Mesenchymal stem cell (in vitro differentiated cells and primary cell): ENCODE results near the gene RTN4IP1.
A peak's percentile ranks its signal among the peaks of the same experiment; 100 is the strongest.
"Not testable (repeated sequence)": the region's sequence is repeated elsewhere in the genome, so short reads cannot be mapped to it uniquely, and the experiment has no call there.

Source experiments
- DNase-seq: peaks from one replicate; pipeline ENCODE4 v3.0.0-alpha.2; 2013
- H2AFZ ChIP-seq: one replicate; pipeline ENCODE4 v1.6.1; 2013; ENCODE audit warnings: low read depth, mild to moderate bottlenecking, control low read depth, inconsistent platforms, low read length, moderate library complexity
- H2AK5ac ChIP-seq: 2 replicates; pipeline ENCODE4 v1.6.1; 2013; ENCODE audit warnings: low read length, moderate library complexity, mild to moderate bottlenecking, inconsistent platforms; ENCODE audit not compliant: severe bottlenecking
- H2BK120ac ChIP-seq: one replicate; pipeline ENCODE4 v1.6.1; 2013; ENCODE audit warnings: low read depth, mild to moderate bottlenecking, inconsistent platforms, low read length, moderate library complexity
- H2BK12ac ChIP-seq, 2 experiments: one replicate each; pipeline ENCODE4 v1.6.1; 2013; ENCODE audit warnings: inconsistent platforms in 2 of 2, low read length in 2 of 2, mild to moderate bottlenecking in 2 of 2, moderate library complexity in 2 of 2, control low read depth in 1 of 2
- H2BK15ac ChIP-seq: one replicate; pipeline ENCODE4 v1.6.1; 2013; ENCODE audit warnings: mild to moderate bottlenecking, low read depth, inconsistent platforms; ENCODE audit not compliant: poor library complexity, severe bottlenecking
- H2BK5ac ChIP-seq: 2 replicates; pipeline ENCODE4 v1.6.1; 2013; ENCODE audit warnings: low read depth, mild to moderate bottlenecking, low read length, control low read depth, inconsistent platforms; ENCODE audit not compliant: poor library complexity, severe bottlenecking
- H3K14ac ChIP-seq, 2 experiments: one replicate each; pipeline ENCODE4 v1.6.1; 2013; ENCODE audit warnings: inconsistent platforms in 2 of 2, low read length in 2 of 2, control low read depth in 1 of 2, mild to moderate bottlenecking in 1 of 2, moderate library complexity in 1 of 2
- H3K18ac ChIP-seq, 2 experiments: one replicate each; pipeline ENCODE4 v1.6.1; 2013; ENCODE audit warnings: inconsistent platforms in 2 of 2, low read length in 2 of 2, control low read depth in 1 of 2, low read depth in 1 of 2, mild to moderate bottlenecking in 1 of 2
- H3K23ac ChIP-seq, 2 experiments: one replicate each; pipeline ENCODE4 v1.6.1; 2013; ENCODE audit warnings: inconsistent platforms in 2 of 2, low read length in 2 of 2, mild to moderate bottlenecking in 2 of 2, moderate library complexity in 2 of 2, control low read depth in 1 of 2
- H3K27ac ChIP-seq: 2 replicates; pipeline ENCODE4 v1.5.1; 2013; ENCODE audit warnings: mild to moderate bottlenecking, moderate library complexity, low read length, control low read depth, inconsistent platforms; ENCODE audit not compliant: poor library complexity, severe bottlenecking
- H3K27me3 ChIP-seq, 2 experiments: 2 replicates each; pipeline versions ENCODE4 v1.6.1 to v1.7.0; 2013; ENCODE audit warnings: low read length in 2 of 2, mild to moderate bottlenecking in 2 of 2, moderate library complexity in 2 of 2, control low read depth in 1 of 2, inconsistent platforms in 1 of 2; ENCODE audit not compliant: control insufficient read depth in 1 of 2, insufficient read depth in 1 of 2
- H3K36me3 ChIP-seq, 2 experiments: 2 replicates each; pipeline versions ENCODE4 v1.6.1 to v1.7.0; 2013; ENCODE audit warnings: low read length in 2 of 2, control low read depth in 1 of 2, inconsistent platforms in 1 of 2, low read depth in 1 of 2, mild to moderate bottlenecking in 1 of 2; ENCODE audit not compliant: insufficient read depth in 2 of 2, control insufficient read depth in 1 of 2
- H3K4ac ChIP-seq, 2 experiments: one replicate each; pipeline ENCODE4 v1.6.1; 2013; ENCODE audit warnings: inconsistent platforms in 2 of 2, low read length in 2 of 2, mild to moderate bottlenecking in 2 of 2, moderate library complexity in 2 of 2, control low read depth in 1 of 2, low read depth in 1 of 2
- H3K4me1 ChIP-seq: 2 replicates; pipeline ENCODE4 v1.6.1; 2013; ENCODE audit warnings: low read depth, low read length, control low read depth; ENCODE audit not compliant: control insufficient read depth, insufficient read depth
- H3K4me2 ChIP-seq: 2 replicates; pipeline ENCODE4 v1.6.1; 2013; ENCODE audit warnings: low read length, mild to moderate bottlenecking, inconsistent platforms; ENCODE audit not compliant: poor library complexity, severe bottlenecking
- H3K4me3 ChIP-seq, 2 experiments: 2 replicates each; pipeline versions ENCODE4 v1.5.1 to v1.7.0; 2013; ENCODE audit warnings: low read length in 2 of 2, mild to moderate bottlenecking in 2 of 2, control low read depth in 1 of 2, low read depth in 1 of 2; ENCODE audit not compliant: insufficient read depth in 1 of 2
- H3K79me1 ChIP-seq: replicated peaks from 2 replicates; pipeline ENCODE4 v1.6.1; 2013; ENCODE audit warnings: mild to moderate bottlenecking, control low read depth, low read length, inconsistent platforms; ENCODE audit not compliant: poor library complexity, severe bottlenecking
- H3K9ac ChIP-seq: 2 replicates; pipeline ENCODE4 v1.7.0; 2013; ENCODE audit warnings: mild to moderate bottlenecking, low read length, moderate library complexity
- H3K9me3 ChIP-seq: 2 replicates; pipeline ENCODE4 v1.7.0; 2013; ENCODE audit warnings: mild to moderate bottlenecking, low read length; ENCODE audit not compliant: control insufficient read depth
- H4K8ac ChIP-seq: one replicate; pipeline ENCODE4 v1.6.1; 2013; ENCODE audit warnings: inconsistent platforms, mild to moderate bottlenecking, low read length, moderate library complexity
- H4K91ac ChIP-seq: one replicate; pipeline ENCODE4 v1.6.1; 2013; ENCODE audit warnings: mild to moderate bottlenecking, low read length, inconsistent platforms
- WGBS: methylation state at CpG from one replicate; pipeline ENCODE4 v1.1.7; 2013; ENCODE audit warnings: mixed read lengths; 5-methylcytosine and 5-hydroxymethylcytosine counted together

The RTN4IP1 gene

DNA sequence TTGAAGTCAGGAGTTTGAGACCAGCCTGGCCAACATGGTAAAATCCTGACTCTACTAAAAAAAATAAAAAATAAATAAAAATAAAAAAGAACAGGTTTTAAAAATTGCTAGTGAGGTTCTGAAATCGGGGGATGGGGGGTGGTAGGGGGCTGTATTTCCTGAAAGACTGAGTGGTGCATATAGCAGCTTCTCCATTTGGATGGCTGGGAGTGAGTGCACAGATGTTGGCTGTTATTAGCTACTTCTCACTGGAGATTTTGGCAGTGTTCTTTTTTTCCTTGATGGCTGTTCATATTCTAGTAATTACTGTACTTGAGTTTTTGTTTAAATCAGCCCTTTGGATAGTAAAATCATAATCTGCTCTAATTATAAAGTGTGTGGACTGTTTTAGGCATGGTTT, 79.8 kb downstream of the RTN4IP1 start:
- WGBS = 81% methylated on average over 1 of the region's 1 CpG
- no peak for DNase-seq
- no peak overlapping the region for H2BK12ac ChIP-seq
- H2BK120ac ChIP-seq = no peak overlapping the region
- H3K36me3 ChIP-seq = peaks cover 0 to 56% of the 10 kb centered on the region in 2 experiments
- H2AFZ ChIP-seq = no peak overlapping the region
- H3K18ac ChIP-seq = no peak overlapping the region
- H2BK5ac ChIP-seq = no peak overlapping the region
- no peak overlapping the region for H2AK5ac ChIP-seq
- H3K4ac ChIP-seq = no peak overlapping the region
- no peak overlapping the region for H3K4me2 ChIP-seq
- H4K8ac ChIP-seq = no peak overlapping the region
- no peak overlapping the region for H3K4me3 ChIP-seq
- no peak overlapping the region for H3K14ac ChIP-seq
- no peak overlapping the region for H3K9ac ChIP-seq
- no peaks in the 10 kb centered on the region for H3K9me3 ChIP-seq
- peaks cover 2% of the 10 kb centered on the region for H3K4me1 ChIP-seq
- no peak overlapping the region for H4K91ac ChIP-seq
- H3K23ac ChIP-seq = no peak overlapping the region
- no peaks in the 10 kb centered on the region for H3K27me3 ChIP-seq
- H3K27ac ChIP-seq = no peak overlapping the region
- H2BK15ac ChIP-seq = no peak overlapping the region
- peaks cover 1% of the 10 kb centered on the region for H3K79me1 ChIP-seq

DNA sequence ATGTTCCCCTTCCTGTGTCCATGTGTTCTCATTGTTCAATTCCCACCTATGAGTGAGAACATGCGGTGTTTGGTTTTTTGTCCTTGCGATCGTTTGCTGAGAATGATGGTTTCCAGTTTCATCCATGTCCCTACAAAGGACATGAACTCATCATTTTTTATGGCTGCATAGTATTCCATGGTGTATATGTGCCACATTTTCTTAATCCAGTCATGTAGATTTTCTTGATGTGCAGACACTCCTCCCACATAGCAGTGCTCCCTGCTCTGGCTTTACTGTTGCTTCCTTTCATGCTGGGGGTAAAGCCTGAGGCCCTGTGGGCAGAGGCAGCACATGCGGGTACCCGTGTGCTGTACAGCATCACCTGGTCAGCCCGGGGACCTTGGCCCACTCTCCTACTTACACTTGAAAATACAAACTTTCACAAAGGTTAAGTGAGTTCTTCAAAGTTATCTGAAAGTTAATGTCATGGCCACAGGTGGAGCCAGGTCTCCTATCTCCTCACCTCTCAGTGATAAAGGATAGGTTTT, 80.3 kb downstream of the RTN4IP1 start:
- not testable (repeated sequence) for H3K4me1 ChIP-seq, H2BK120ac ChIP-seq, H3K9me3 ChIP-seq, H3K4me3 ChIP-seq, H4K8ac ChIP-seq, DNase-seq, H3K27me3 ChIP-seq, H2BK5ac ChIP-seq, H3K4me2 ChIP-seq, H3K9ac ChIP-seq, H3K4ac ChIP-seq, H2AFZ ChIP-seq, H3K23ac ChIP-seq, H4K91ac ChIP-seq, H3K79me1 ChIP-seq, H3K14ac ChIP-seq, H3K27ac ChIP-seq
- H2AK5ac ChIP-seq = peak overlapping the region; percentile 61
- peaks cover 0 to 56% of the 10 kb centered on the region in 2 experiments for H3K36me3 ChIP-seq
- peak overlapping the region; percentile 80 for H2BK15ac ChIP-seq
- H2BK12ac ChIP-seq = peak overlapping the region; percentile 84 to 91
- H3K18ac ChIP-seq = peak overlapping the region; percentile 52 to 68
- no CpG with 5 or more reads among the region's 6 CpGs for WGBS

DNA sequence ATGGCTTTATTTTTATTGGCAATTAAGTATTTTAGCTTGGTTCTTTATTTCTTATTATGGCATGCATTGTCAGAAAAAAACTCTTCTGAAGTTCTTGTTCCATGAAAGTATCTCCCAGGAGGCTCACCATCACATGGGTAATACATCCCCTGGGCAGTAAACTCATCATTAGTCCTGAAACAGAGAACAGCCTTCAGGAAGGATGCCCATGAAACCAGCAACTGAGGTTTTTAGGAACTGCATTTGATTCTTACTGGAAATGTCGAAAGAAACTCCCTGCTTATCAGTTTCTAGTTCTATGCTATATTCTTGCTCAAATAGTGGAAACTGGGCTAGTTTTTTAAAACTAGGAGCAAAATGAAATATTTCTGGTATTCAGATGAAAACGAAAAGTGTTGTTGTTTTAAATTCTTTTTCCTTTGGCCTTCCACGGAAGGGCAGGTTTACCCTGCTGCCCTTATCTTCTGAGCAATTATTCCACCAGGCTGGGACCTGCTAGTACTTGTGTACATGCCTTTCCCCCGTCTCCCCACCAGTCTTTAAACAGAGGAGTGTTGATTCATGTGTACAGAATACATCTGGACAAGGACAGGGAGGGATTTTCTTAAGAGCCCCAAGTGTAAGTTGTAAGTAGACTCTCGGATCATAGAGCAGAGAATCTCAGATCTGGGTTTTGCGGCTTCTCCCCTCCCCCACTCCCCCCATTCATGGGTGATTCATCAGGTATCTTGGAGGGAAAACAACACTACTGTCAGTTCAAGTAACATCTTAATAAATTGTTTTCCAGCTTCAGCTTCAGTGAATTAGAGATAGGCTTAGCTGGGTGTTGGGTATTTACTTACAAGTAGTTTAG, 81.5 kb downstream of the RTN4IP1 start:
- Histone ChIP-seq H3K9me3 (no peaks in the 10 kb centered on the region), H2AK5ac (peak overlapping the region; percentile 42), H4K8ac (no peak overlapping the region), H4K91ac (no peak overlapping the region), H3K27me3 (no peaks in the 10 kb centered on the region), H3K23ac (no peak overlapping the region), H3K36me3 (peaks cover 0 to 53% of the 10 kb centered on the region in 2 experiments), H3K4ac (no peak overlapping the region), H3K27ac (peak overlapping the region; percentile 74), H3K4me2 (no peak overlapping the region), H3K9ac (peak overlapping the region; percentile 92), H3K79me1 (peaks cover 1% of the 10 kb centered on the region), H2BK12ac (no peak overlapping the region), H3K4me1 (peaks cover 2% of the 10 kb centered on the region), H2BK5ac (no peak overlapping the region), H3K18ac (peak overlapping the region in 1 of 2 experiments; percentile 34), H2BK15ac (no peak overlapping the region), H3K14ac (no peak overlapping the region), H3K4me3 (no peak overlapping the region), H2BK120ac (no peak overlapping the region), H2AFZ (no peak overlapping the region)
- peak; percentile 80 for DNase-seq
- WGBS = 25% methylated on average over 4 of the region's 6 CpGs

DNA sequence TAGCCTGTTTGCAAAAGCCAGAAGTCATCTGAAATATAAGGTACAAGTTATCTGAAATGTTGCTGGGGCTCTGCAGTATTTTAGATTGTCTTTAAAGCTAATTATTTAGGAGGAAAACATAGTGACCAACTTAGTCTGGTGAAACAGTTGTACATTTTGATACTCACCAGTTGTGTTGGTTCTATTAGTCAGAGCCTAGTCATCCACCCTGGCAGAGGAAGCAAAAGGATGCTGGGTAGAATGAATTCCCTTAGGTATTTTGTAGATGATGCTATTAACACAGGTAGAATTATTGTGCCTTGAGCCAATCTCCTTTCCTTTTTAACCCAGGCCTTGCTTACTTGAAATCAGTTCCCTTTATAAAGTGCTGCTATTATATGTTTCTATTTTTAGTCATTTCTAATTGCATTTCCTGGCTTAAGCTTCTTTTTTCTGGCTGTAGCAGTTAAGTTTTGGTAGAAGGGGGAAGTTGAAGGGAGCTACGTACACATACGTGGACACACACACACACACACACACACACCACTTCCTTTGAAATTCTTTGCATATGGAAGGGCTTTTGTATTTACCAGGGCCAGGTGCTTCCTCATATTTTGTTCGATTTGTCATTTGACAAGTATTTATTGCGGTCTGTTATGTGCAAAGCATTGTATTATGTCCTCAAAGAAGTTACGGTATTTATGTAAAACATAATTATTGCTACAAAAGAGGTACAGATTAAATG, 82.4 kb downstream of the RTN4IP1 start:
- no peak overlapping the region for H4K8ac ChIP-seq
- H3K9me3 ChIP-seq = no peaks in the 10 kb centered on the region
- no peak overlapping the region for H2AFZ ChIP-seq
- H4K91ac ChIP-seq = no peak overlapping the region
- H3K14ac ChIP-seq = no peak overlapping the region
- peaks cover 0 to 50% of the 10 kb centered on the region in 2 experiments for H3K36me3 ChIP-seq
- no peak overlapping the region for H2BK120ac ChIP-seq
- no peak overlapping the region for H2AK5ac ChIP-seq
- peaks cover 2% of the 10 kb centered on the region for H3K4me1 ChIP-seq
- peak; percentile 66 for DNase-seq
- peak overlapping the region; percentile 92 for H3K9ac ChIP-seq
- no peak overlapping the region for H2BK5ac ChIP-seq
- no peaks in the 10 kb centered on the region for H3K27me3 ChIP-seq
- no peak overlapping the region for H3K18ac ChIP-seq
- H2BK12ac ChIP-seq = no peak overlapping the region
- H2BK15ac ChIP-seq = no peak overlapping the region
- no CpG with 5 or more reads among the region's 5 CpGs for WGBS
- no peak overlapping the region for H3K23ac ChIP-seq
- H3K4me3 ChIP-seq = peak overlapping the region in 1 of 2 experiments; percentile 12
- H3K79me1 ChIP-seq = peaks cover 1% of the 10 kb centered on the region
- H3K27ac ChIP-seq = peak overlapping the region; percentile 77
- no peak overlapping the region for H3K4ac ChIP-seq
- H3K4me2 ChIP-seq = no peak overlapping the region
